GM19452 (cell line): ENCODE measurements around the gene HMGCS2.
"Not testable (repeated sequence)": the region's sequence is repeated elsewhere in the genome, so short reads cannot be mapped to it uniquely, and the experiment has no call there.

ENCODE experiments used
- ATAC-seq: cut with Tn5 transposase; IDR thresholded peaks from one replicate; pipeline ENCODE4 v1.9.1; 2021; ENCODE audit not compliant: unreplicated experiment

HMGCS2 gene

GRCh38 chr1:119732465-119733168 is 36.1 kb downstream of the HMGCS2 start:
- ATAC-seq = no peak

- ATAC-seq = no peak
Observed at GRCh38 chr1:119731741-119732430, 36.8 kb downstream of the HMGCS2 start.

GRCh38 chr1:119731060-119731459 is 37.6 kb downstream of the HMGCS2 start:
- ATAC-seq = no peak

GRCh38 chr1:119729044-119729443 is 39.7 kb downstream of the HMGCS2 start:
- no peak for ATAC-seq

- ATAC-seq = no peak
Observed at GRCh38 chr1:119727991-119728390, 40.7 kb downstream of the HMGCS2 start.

- ATAC-seq = no peak
Observed at GRCh38 chr1:119725626-119726025, 43.1 kb downstream of the HMGCS2 start.

GRCh38 chr1:119724611-119725218 is 44.0 kb downstream of the HMGCS2 start:
- no peak for ATAC-seq

GRCh38 chr1:119721896-119722295 is 46.8 kb downstream of the HMGCS2 start:
- no peak for ATAC-seq

GRCh38 chr1:119720866-119721440 is 47.8 kb downstream of the HMGCS2 start:
- no peak for ATAC-seq

- ATAC-seq = no peak
Observed at GRCh38 chr1:119718972-119719371, 49.7 kb downstream of the HMGCS2 start.

GRCh38 chr1:119718409-119718808 is 50.3 kb downstream of the HMGCS2 start:
- ATAC-seq = no peak

- ATAC-seq = no peak
Observed at GRCh38 chr1:119715542-119715941, 53.2 kb downstream of the HMGCS2 start.

- no peak for ATAC-seq
Observed at GRCh38 chr1:119714583-119714982, 54.1 kb downstream of the HMGCS2 start.

- no peak for ATAC-seq
Observed at GRCh38 chr1:119713749-119714456, 54.8 kb downstream of the HMGCS2 start.

- no peak for ATAC-seq
Observed at GRCh38 chr1:119713039-119713748, 55.5 kb downstream of the HMGCS2 start.

GRCh38 chr1:119712342-119713038 is 56.2 kb downstream of the HMGCS2 start:
- ATAC-seq = no peak

GRCh38 chr1:119711804-119712341 is 56.8 kb downstream of the HMGCS2 start, which contains the start of gene PHGDH:
Gene PHGDH, plus strand, starts transcription at chr1:119711934. Its CDS starts 89 bp downstream, at chr1:119712023.
- ATAC-seq = peak; percentile 71

- ATAC-seq = not testable (repeated sequence)
Observed at GRCh38 chr1:119711356-119711803, 57.3 kb downstream of the HMGCS2 start.

GRCh38 chr1:119706599-119706998 is 62.1 kb downstream of the HMGCS2 start:
- ATAC-seq = not testable (repeated sequence)
